ENCODE measurements around the gene SIVA1. TPM values are rescaled to one million over a fixed set of nuclear protein-coding genes. Genes with fewer than 3 reads are reported as not detected.
A peak's percentile ranks its signal among the peaks of the same experiment; 100 is the strongest.

SIVA1 gene
- total and polyA plus RNA-seq, 2 donors (not counting 1 experiment from before 2014, with no cell fraction given) = 50.7 to 123 TPM

DNA sequence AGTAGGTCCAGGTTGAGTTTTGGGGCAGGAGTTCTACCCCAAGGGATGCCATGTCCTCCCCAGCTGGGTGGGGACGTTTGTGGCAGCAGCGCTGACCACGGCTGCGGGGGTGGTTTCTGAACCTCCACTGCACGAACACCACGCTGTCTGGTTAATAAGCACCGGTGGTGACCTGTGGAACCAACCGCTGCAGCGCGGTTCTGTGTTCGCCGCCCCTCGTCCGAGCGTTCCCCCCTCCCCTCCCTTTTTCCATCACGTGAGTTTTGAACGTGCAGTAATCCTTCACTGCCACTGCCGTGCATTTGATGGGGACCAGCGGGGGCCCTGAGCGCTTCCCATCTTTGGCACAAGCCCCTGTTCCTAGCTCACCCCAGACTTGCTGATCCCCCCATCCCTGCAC is 35.3 kb upstream of the SIVA1 start:
- ATAC-seq (ENCODE audit: low read depth) (no peak), DNase-seq (no peak)
- Histone ChIP-seq H3K27ac (ENCODE audit: low read length in 2 of 2) (no peak overlapping the region), H3K9me3 (ENCODE audit: control extremely low read depth in 1 of 3, control insufficient read depth in 2 of 3, insufficient read depth in 1 of 3, low read length in 2 of 3) (no peaks in the 10 kb centered on the region), H3K4me2 (replicated peaks; ENCODE audit: low read depth, low read length, poor library complexity, severe bottlenecking) (no peak overlapping the region), H3K4me1 (ENCODE audit: control insufficient read depth in 2 of 2, insufficient read depth in 2 of 2, low read length in 2 of 2) (no peaks in the 10 kb centered on the region), H3K27me3 (replicated peaks in 1 of 4; ENCODE audit: control extremely low read depth in 1 of 4, control insufficient read depth in 3 of 4, insufficient read depth in 4 of 4, low read length in 3 of 4) (no peaks in the 10 kb centered on the region), H3K9ac (ENCODE audit: low read length) (no peak overlapping the region), H3K79me2 (ENCODE audit: control insufficient read depth, insufficient read depth, low read length) (no peaks in the 10 kb centered on the region), H3K4me3 (ENCODE audit: control extremely low read depth in 1 of 5, extremely low read depth in 1 of 5, insufficient read depth in 1 of 5, low read depth in 2 of 5, low read length in 4 of 5) (no peak overlapping the region), H4K20me1 (ENCODE audit: control insufficient read depth, insufficient read depth, low read length, poor library complexity, severe bottlenecking) (no peaks in the 10 kb centered on the region), H3K36me3 (replicated peaks in 1 of 2; ENCODE audit: control extremely low read depth in 1 of 2, control insufficient read depth in 1 of 2, extremely low read depth in 1 of 2, insufficient read depth in 2 of 2, low read length in 1 of 2) (peaks cover 0 to 27% of the 10 kb centered on the region in 2 experiments), H2AFZ (ENCODE audit: insufficient read depth, low read depth, low read length, poor library complexity, severe bottlenecking) (no peak overlapping the region)
- H3K27ac Mint-ChIP-seq = peak overlapping the region; percentile 41
- POLR2A ChIA-PET = no interaction called here
- CTCF ChIA-PET = no interaction called here
- H3K9me3 Mint-ChIP-seq (ENCODE audit: insufficient read depth) = no peaks in the 10 kb centered on the region
- 86% methylated on average over 16 of the region's 20 CpGs for whole genome bisulfite sequencing (ENCODE audit: insufficient coverage)
- no peaks in the 10 kb centered on the region for H3K4me1 Mint-ChIP-seq
- no peaks in the 10 kb centered on the region for H3K27me3 Mint-ChIP-seq
- no peak for TF ChIP-seq EZH2 (IDR thresholded peaks at IDR 0.05; ENCODE audit: borderline replicate concordance, insufficient read depth, low read depth, low read length, poor library complexity, severe bottlenecking)
- TF ChIP-seq, protein P1, sequence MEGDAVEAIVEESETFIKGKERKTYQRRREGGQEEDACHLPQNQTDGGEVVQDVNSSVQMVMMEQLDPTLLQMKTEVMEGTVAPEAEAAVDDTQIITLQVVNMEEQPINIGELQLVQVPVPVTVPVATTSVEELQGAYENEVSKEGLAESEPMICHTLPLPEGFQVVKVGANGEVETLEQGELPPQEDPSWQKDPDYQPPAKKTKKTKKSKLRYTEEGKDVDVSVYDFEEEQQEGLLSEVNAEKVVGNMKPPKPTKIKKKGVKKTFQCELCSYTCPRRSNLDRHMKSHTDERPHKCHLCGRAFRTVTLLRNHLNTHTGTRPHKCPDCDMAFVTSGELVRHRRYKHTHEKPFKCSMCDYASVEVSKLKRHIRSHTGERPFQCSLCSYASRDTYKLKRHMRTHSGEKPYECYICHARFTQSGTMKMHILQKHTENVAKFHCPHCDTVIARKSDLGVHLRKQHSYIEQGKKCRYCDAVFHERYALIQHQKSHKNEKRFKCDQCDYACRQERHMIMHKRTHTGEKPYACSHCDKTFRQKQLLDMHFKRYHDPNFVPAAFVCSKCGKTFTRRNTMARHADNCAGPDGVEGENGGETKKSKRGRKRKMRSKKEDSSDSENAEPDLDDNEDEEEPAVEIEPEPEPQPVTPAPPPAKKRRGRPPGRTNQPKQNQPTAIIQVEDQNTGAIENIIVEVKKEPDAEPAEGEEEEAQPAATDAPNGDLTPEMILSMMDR (IDR thresholded peaks at IDR 0.05) = no peak
- H3K4me3 Mint-ChIP-seq = no peak overlapping the region
- intact Hi-C loops (cut with micrococcal nuclease) = no loop called here

DNA sequence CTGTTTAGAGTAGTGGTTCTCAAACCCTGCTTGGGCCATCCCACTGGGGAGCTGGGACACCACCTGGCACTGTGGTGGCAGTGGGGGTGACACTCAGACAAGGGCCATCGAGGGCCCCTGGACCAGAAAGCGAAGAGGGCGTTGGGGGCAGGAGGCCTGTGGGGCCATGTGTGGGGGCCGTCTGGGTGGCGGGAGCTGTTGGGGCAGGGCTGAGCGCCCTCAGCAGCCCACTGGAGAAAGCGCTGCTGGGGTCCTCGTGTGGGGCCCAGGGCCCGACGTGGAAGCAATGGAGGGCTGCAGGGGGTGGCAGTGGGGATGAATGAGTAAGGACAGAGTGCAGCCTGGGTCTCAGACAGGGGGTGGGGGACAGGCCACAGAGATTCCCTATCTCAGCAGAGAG is 34.8 kb upstream of the SIVA1 start:
- H3K4me1 ChIP-seq (ENCODE audit: control insufficient read depth in 2 of 2, insufficient read depth in 2 of 2, low read length in 2 of 2) = peaks cover 0 to under 1% of the 10 kb centered on the region in 2 donors
- no peak overlapping the region for H2AFZ ChIP-seq (ENCODE audit: insufficient read depth, low read depth, low read length, poor library complexity, severe bottlenecking)
- no peaks in the 10 kb centered on the region for H3K79me2 ChIP-seq (ENCODE audit: control insufficient read depth, insufficient read depth, low read length)
- Mint-ChIP-seq H3K9me3 (ENCODE audit: insufficient read depth) (no peaks in the 10 kb centered on the region), H3K27ac (no peak overlapping the region), H3K4me3 (no peak overlapping the region), H3K4me1 (no peaks in the 10 kb centered on the region), H3K27me3 (no peaks in the 10 kb centered on the region)
- ATAC-seq (ENCODE audit: low read depth) = no peak
- no peak for TF ChIP-seq EZH2 (IDR thresholded peaks at IDR 0.05; ENCODE audit: borderline replicate concordance, insufficient read depth, low read depth, low read length, poor library complexity, severe bottlenecking)
- TF ChIP-seq, protein P1 (IDR thresholded peaks at IDR 0.05) = no peak
- no peaks in the 10 kb centered on the region for H4K20me1 ChIP-seq (ENCODE audit: control insufficient read depth, insufficient read depth, low read length, poor library complexity, severe bottlenecking)
- no peaks in the 10 kb centered on the region for H3K27me3 ChIP-seq (replicated peaks in 1 of 4; ENCODE audit: control extremely low read depth in 1 of 4, control insufficient read depth in 3 of 4, insufficient read depth in 4 of 4, low read length in 3 of 4)
- intact Hi-C loops (cut with micrococcal nuclease) = no loop called here
- ChIA-PET POLR2A (no interaction called here), CTCF (no interaction called here)
- no peak overlapping the region for H3K4me2 ChIP-seq (replicated peaks; ENCODE audit: low read depth, low read length, poor library complexity, severe bottlenecking)
- H3K27ac ChIP-seq (ENCODE audit: low read length in 2 of 2) = no peak overlapping the region
- WGBS (ENCODE audit: insufficient coverage) = 95% methylated on average over 10 of the region's 10 CpGs
- peaks cover 0 to 23% of the 10 kb centered on the region in 2 experiments for H3K36me3 ChIP-seq (replicated peaks in 1 of 2; ENCODE audit: control extremely low read depth in 1 of 2, control insufficient read depth in 1 of 2, extremely low read depth in 1 of 2, insufficient read depth in 2 of 2, low read length in 1 of 2)
- no peak for DNase-seq
- H3K4me3 ChIP-seq (ENCODE audit: control extremely low read depth in 1 of 5, extremely low read depth in 1 of 5, insufficient read depth in 1 of 5, low read depth in 2 of 5, low read length in 4 of 5) = no peak overlapping the region
- no peaks in the 10 kb centered on the region for H3K9me3 ChIP-seq (ENCODE audit: control extremely low read depth in 1 of 3, control insufficient read depth in 2 of 3, insufficient read depth in 1 of 3, low read length in 2 of 3)
- H3K9ac ChIP-seq (ENCODE audit: low read length) = no peak overlapping the region
